Measurements from ENCODE around the gene CARD11. TPM values are rescaled to one million over a fixed set of nuclear protein-coding genes. Genes with fewer than 3 reads are reported as not detected.
A peak's percentile ranks its signal among the peaks of the same experiment; 100 is the strongest.

Gene CARD11
- 18.4 TPM for polyA plus RNA-seq (2012; ENCODE audit: missing spikeins)

- FAIRE-seq: no peak
- DNase-seq (ENCODE audit: insufficient read length): peak; percentile 67
- no peak for TF ChIP-seq POLR2A (IDR thresholded peaks at IDR 0.05; ENCODE audit: low read depth, low read length)
Measured at GRCh38 chr7:3043544-3044371, at the start of gene CARD11. Gene CARD11, minus strand, starts transcription at chr7:3043867. Its CDS starts 85,361 bp downstream, at chr7:2958506.

- FAIRE-seq (peak; percentile 94), DNase-seq (ENCODE audit: insufficient read length) (peak; percentile 50)
- TF ChIP-seq POLR2AphosphoS5 (IDR thresholded peaks at IDR 0.05; ENCODE audit: low read depth, low read length): no peak
- TF ChIP-seq POLR2A (IDR thresholded peaks at IDR 0.05; ENCODE audit: low read depth, low read length): no peak
- no peak for TF ChIP-seq TAF1 (IDR thresholded peaks at IDR 0.05; ENCODE audit: borderline replicate concordance, low read depth, low read length)
Measured at GRCh38 chr7:3092468-3092867, 48.8 kb upstream of the CARD11 start.

DNA sequence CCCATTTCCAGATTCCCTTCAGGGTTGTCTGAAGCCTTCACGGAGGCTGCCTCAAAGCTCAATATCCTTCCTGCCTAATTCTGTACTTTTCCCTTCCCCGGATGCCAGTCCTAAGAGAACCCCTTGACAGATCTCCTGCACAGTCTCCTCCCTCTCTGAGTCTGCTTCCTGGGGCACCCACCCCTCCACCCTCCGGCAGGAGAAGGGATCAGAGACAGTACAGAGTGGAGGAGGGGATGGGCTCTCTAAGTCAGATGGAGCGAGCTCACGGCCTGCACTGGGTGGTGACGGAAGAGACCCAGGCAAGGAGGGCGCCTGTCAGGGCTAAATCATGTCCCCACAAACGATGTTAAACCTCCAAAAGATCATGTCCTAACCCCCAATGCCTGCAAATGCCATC is 48.0 kb upstream of the CARD11 start:
- FAIRE-seq (no peak), DNase-seq (ENCODE audit: insufficient read length) (no peak)
- TF ChIP-seq POLR2A (IDR thresholded peaks at IDR 0.05; ENCODE audit: low read depth, low read length): no peak

- FAIRE-seq (peak; percentile 57), DNase-seq (ENCODE audit: insufficient read length) (no peak)
- no peak for TF ChIP-seq POLR2AphosphoS5 (IDR thresholded peaks at IDR 0.05; ENCODE audit: low read depth, low read length)
- no peak for TF ChIP-seq POLR2A (IDR thresholded peaks at IDR 0.05; ENCODE audit: low read depth, low read length)
- TF ChIP-seq TAF1 (IDR thresholded peaks at IDR 0.05; ENCODE audit: borderline replicate concordance, low read depth, low read length): no peak
Measured at GRCh38 chr7:3089493-3089892, 45.8 kb upstream of the CARD11 start.

GRCh38 chr7:3087243-3087755 is 43.6 kb upstream of the CARD11 start:
- FAIRE-seq (no peak), DNase-seq (ENCODE audit: insufficient read length) (no peak)
- TF ChIP-seq TAF1 (IDR thresholded peaks at IDR 0.05; ENCODE audit: borderline replicate concordance, low read depth, low read length): no peak
- no peak for TF ChIP-seq POLR2AphosphoS5 (IDR thresholded peaks at IDR 0.05; ENCODE audit: low read depth, low read length)
- no peak for TF ChIP-seq POLR2A (IDR thresholded peaks at IDR 0.05; ENCODE audit: low read depth, low read length)

- DNase-seq (ENCODE audit: insufficient read length) (no peak), FAIRE-seq (no peak)
- no peak for TF ChIP-seq TAF1 (IDR thresholded peaks at IDR 0.05; ENCODE audit: borderline replicate concordance, low read depth, low read length)
- TF ChIP-seq POLR2A (IDR thresholded peaks at IDR 0.05; ENCODE audit: low read depth, low read length): no peak
- TF ChIP-seq POLR2AphosphoS5 (IDR thresholded peaks at IDR 0.05; ENCODE audit: low read depth, low read length): no peak
Measured at GRCh38 chr7:3083350-3083749, 39.7 kb upstream of the CARD11 start.

GRCh38 chr7:3082831-3083230 is 39.2 kb upstream of the CARD11 start:
- FAIRE-seq (no peak), DNase-seq (ENCODE audit: insufficient read length) (no peak)
- TF ChIP-seq TAF1 (IDR thresholded peaks at IDR 0.05; ENCODE audit: borderline replicate concordance, low read depth, low read length) (no peak), POLR2AphosphoS5 (IDR thresholded peaks at IDR 0.05; ENCODE audit: low read depth, low read length) (no peak), POLR2A (IDR thresholded peaks at IDR 0.05; ENCODE audit: low read depth, low read length) (no peak)

GRCh38 chr7:3082386-3082785 is 38.7 kb upstream of the CARD11 start:
- TF ChIP-seq TAF1 (IDR thresholded peaks at IDR 0.05; ENCODE audit: borderline replicate concordance, low read depth, low read length): no peak
- no peak for TF ChIP-seq POLR2AphosphoS5 (IDR thresholded peaks at IDR 0.05; ENCODE audit: low read depth, low read length)
- TF ChIP-seq POLR2A (IDR thresholded peaks at IDR 0.05; ENCODE audit: low read depth, low read length): no peak
- FAIRE-seq: no peak
- no peak for DNase-seq (ENCODE audit: insufficient read length)

DNA sequence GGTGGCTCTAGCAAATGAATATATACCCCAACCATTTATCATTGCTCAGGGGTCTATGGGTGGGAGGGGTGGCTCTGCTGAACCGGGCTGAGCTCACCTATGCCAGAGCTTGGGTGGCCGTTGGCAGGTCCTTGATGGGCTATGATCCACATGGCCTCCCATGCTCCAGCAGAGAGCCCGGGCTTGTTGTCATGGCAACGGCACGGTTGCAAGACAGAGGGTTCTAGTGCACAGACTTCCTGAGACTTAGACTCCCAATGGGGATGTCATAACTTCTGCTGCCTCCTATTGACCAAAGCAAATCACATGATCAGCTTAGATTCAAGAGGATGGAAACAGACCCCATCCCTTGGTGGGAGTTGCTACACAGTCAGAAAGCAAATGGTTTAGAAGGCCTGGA is 36.4 kb upstream of the CARD11 start:
- FAIRE-seq: no peak
- DNase-seq (ENCODE audit: insufficient read length): no peak
- TF ChIP-seq POLR2A (IDR thresholded peaks at IDR 0.05; ENCODE audit: low read depth, low read length) (no peak), POLR2AphosphoS5 (IDR thresholded peaks at IDR 0.05; ENCODE audit: low read depth, low read length) (no peak), TAF1 (IDR thresholded peaks at IDR 0.05; ENCODE audit: borderline replicate concordance, low read depth, low read length) (no peak)

- peak; percentile 54 for FAIRE-seq
- DNase-seq (ENCODE audit: insufficient read length): no peak
- TF ChIP-seq POLR2A (IDR thresholded peaks at IDR 0.05; ENCODE audit: low read depth, low read length) (no peak), TAF1 (IDR thresholded peaks at IDR 0.05; ENCODE audit: borderline replicate concordance, low read depth, low read length) (no peak), POLR2AphosphoS5 (IDR thresholded peaks at IDR 0.05; ENCODE audit: low read depth, low read length) (no peak)
Measured at GRCh38 chr7:3078514-3078913, 34.8 kb upstream of the CARD11 start.

DNA sequence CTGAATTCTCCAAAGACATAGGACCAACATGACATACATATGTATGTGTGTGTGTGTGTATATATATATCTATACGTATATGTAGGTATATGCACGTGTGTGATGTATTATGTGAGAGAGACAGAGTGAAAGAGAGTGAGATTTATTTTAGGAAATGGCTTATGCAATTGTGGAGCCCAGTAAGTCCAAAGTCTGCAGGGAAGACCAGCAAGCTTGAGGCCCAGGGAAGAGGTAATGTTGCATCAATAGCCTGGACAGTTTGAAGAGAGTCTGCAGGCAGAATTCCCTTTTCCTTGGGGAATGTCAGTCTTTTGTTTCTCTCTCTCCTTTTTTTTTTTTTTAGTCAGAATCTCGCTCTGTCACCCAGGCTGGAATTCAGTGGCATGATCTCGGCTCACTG is 33.0 kb upstream of the CARD11 start:
- DNase-seq (ENCODE audit: insufficient read length): no peak
- FAIRE-seq: no peak
- TF ChIP-seq POLR2A (IDR thresholded peaks at IDR 0.05; ENCODE audit: low read depth, low read length) (no peak), TAF1 (IDR thresholded peaks at IDR 0.05; ENCODE audit: borderline replicate concordance, low read depth, low read length) (no peak), POLR2AphosphoS5 (IDR thresholded peaks at IDR 0.05; ENCODE audit: low read depth, low read length) (no peak)

GRCh38 chr7:3076163-3076562 is 32.5 kb upstream of the CARD11 start:
- FAIRE-seq (no peak), DNase-seq (ENCODE audit: insufficient read length) (no peak)
- no peak for TF ChIP-seq POLR2A (IDR thresholded peaks at IDR 0.05; ENCODE audit: low read depth, low read length)
- TF ChIP-seq TAF1 (IDR thresholded peaks at IDR 0.05; ENCODE audit: borderline replicate concordance, low read depth, low read length): no peak
- TF ChIP-seq POLR2AphosphoS5 (IDR thresholded peaks at IDR 0.05; ENCODE audit: low read depth, low read length): no peak

All from GM12892 (cell line).